Skeletal muscle tissue (tissue), 4 donors: ENCODE data around the gene TACR1. TPM values are rescaled to one million over a fixed set of nuclear protein-coding genes. Genes with fewer than 3 reads are reported as not detected.

Experiments
- H3K27ac ChIP-seq: one replicate; pipeline ENCODE4 v1.7.0; 2013; ENCODE audit warnings: mild to moderate bottlenecking, low read depth, low read length, inconsistent platforms
- H3K27me3 ChIP-seq, 3 donors: one replicate each; pipeline ENCODE4 v1.7.0; 2013; ENCODE audit warnings: low read length in 3 of 3; ENCODE audit not compliant: control insufficient read depth in 3 of 3, insufficient read depth in 3 of 3
- H3K36me3 ChIP-seq, 3 donors: one replicate each; pipeline ENCODE4 v1.7.0; 2013; ENCODE audit warnings: low read length in 3 of 3; ENCODE audit not compliant: control insufficient read depth in 3 of 3, insufficient read depth in 3 of 3
- H3K4me1 ChIP-seq, 3 donors: one replicate each; pipeline ENCODE4 v1.7.0; 2013; ENCODE audit warnings: low read length in 3 of 3, mild to moderate bottlenecking in 3 of 3; ENCODE audit not compliant: control insufficient read depth in 3 of 3, insufficient read depth in 3 of 3
- H3K4me3 ChIP-seq, 3 donors: one replicate each; pipeline ENCODE4 v1.7.0; 2013; ENCODE audit warnings: low read length in 3 of 3
- H3K9ac ChIP-seq, 3 donors: one replicate each; pipeline ENCODE4 v1.7.0; 2013; ENCODE audit warnings: low read length in 3 of 3, mild to moderate bottlenecking in 3 of 3, moderate library complexity in 2 of 3, low read depth in 1 of 3
- H3K9me3 ChIP-seq, 3 donors: one replicate each; pipeline ENCODE4 v1.7.0; 2013; ENCODE audit warnings: low read length in 3 of 3; ENCODE audit not compliant: control insufficient read depth in 3 of 3
- total RNA-seq: library from RNA; depleted of rRNA; stranded (reverse); fragments of >200 nt; gene quantifications from one replicate; pipeline ENCODE4 v1.2.3, GENCODE V29; 2014
- donor health status: Osteomylitis.

Gene TACR1
- total RNA-seq, 1 donor from 2014 or later: under 0.01 TPM

GRCh38 chr2:75074708-75075107, 124.6 kb downstream of the TACR1 start:
- no peaks in the 10 kb centered on the region for H3K36me3 ChIP-seq
- no peak overlapping the region for H3K9ac ChIP-seq
- H3K4me1 ChIP-seq: peaks cover 0 to 11% (median 9%) of the 10 kb centered on the region in 3 donors
- H3K27ac ChIP-seq: no peak overlapping the region
- no peak overlapping the region for H3K4me3 ChIP-seq
- no peaks in the 10 kb centered on the region for H3K27me3 ChIP-seq
- no peaks in the 10 kb centered on the region for H3K9me3 ChIP-seq

- Histone ChIP-seq H3K9ac (no peak overlapping the region), H3K4me1 (peaks cover 0 to 11% (median 9%) of the 10 kb centered on the region in 3 donors), H3K27ac (no peak overlapping the region), H3K27me3 (no peaks in the 10 kb centered on the region), H3K9me3 (no peaks in the 10 kb centered on the region), H3K4me3 (no peak overlapping the region), H3K36me3 (no peaks in the 10 kb centered on the region)
Measured at GRCh38 chr2:75074228-75074627, 125.1 kb downstream of the TACR1 start.

GRCh38 chr2:75071766-75072165, 127.6 kb downstream of the TACR1 start:
- Histone ChIP-seq H3K27me3 (no peaks in the 10 kb centered on the region), H3K36me3 (no peaks in the 10 kb centered on the region), H3K27ac (no peak overlapping the region), H3K9me3 (no peaks in the 10 kb centered on the region), H3K9ac (no peak overlapping the region), H3K4me3 (no peak overlapping the region), H3K4me1 (peaks cover 0 to 11% (median 9%) of the 10 kb centered on the region in 3 donors)

GRCh38 chr2:75068546-75068945, 130.8 kb downstream of the TACR1 start:
- H3K27me3 ChIP-seq: no peaks in the 10 kb centered on the region
- H3K4me1 ChIP-seq: no peaks in the 10 kb centered on the region
- no peaks in the 10 kb centered on the region for H3K36me3 ChIP-seq
- H3K9ac ChIP-seq: no peak overlapping the region
- no peak overlapping the region for H3K4me3 ChIP-seq
- no peaks in the 10 kb centered on the region for H3K9me3 ChIP-seq
- H3K27ac ChIP-seq: no peak overlapping the region

- Histone ChIP-seq H3K36me3 (no peaks in the 10 kb centered on the region), H3K4me3 (no peak overlapping the region), H3K4me1 (no peaks in the 10 kb centered on the region), H3K9ac (no peak overlapping the region), H3K9me3 (no peaks in the 10 kb centered on the region), H3K27ac (no peak overlapping the region), H3K27me3 (no peaks in the 10 kb centered on the region)
Measured at GRCh38 chr2:75067506-75067905, 131.8 kb downstream of the TACR1 start.

GRCh38 chr2:75066121-75066902, 133.0 kb downstream of the TACR1 start:
- no peak overlapping the region for H3K9ac ChIP-seq

GRCh38 chr2:75065402-75066008, 133.8 kb downstream of the TACR1 start:
- H3K9me3 ChIP-seq: no peaks in the 10 kb centered on the region
- no peak overlapping the region for H3K4me3 ChIP-seq
- H3K4me1 ChIP-seq: no peaks in the 10 kb centered on the region
- no peak overlapping the region for H3K9ac ChIP-seq
- H3K27me3 ChIP-seq: no peaks in the 10 kb centered on the region
- no peak overlapping the region for H3K27ac ChIP-seq
- H3K36me3 ChIP-seq: no peaks in the 10 kb centered on the region

More at GRCh38 chr2:75066121-75066902, 133.0 kb downstream of the TACR1 start:
- Histone ChIP-seq H3K36me3 (no peaks in the 10 kb centered on the region), H3K27ac (no peak overlapping the region), H3K4me3 (no peak overlapping the region), H3K9me3 (no peaks in the 10 kb centered on the region), H3K4me1 (no peaks in the 10 kb centered on the region), H3K27me3 (no peaks in the 10 kb centered on the region)

GRCh38 chr2:75064691-75065396, 134.5 kb downstream of the TACR1 start:
- Histone ChIP-seq H3K36me3 (no peaks in the 10 kb centered on the region), H3K27me3 (no peaks in the 10 kb centered on the region), H3K9me3 (no peaks in the 10 kb centered on the region), H3K27ac (no peak overlapping the region), H3K9ac (no peak overlapping the region), H3K4me1 (no peaks in the 10 kb centered on the region), H3K4me3 (no peak overlapping the region)

GRCh38 chr2:75063906-75064305, 135.4 kb downstream of the TACR1 start:
- Histone ChIP-seq H3K4me1 (no peaks in the 10 kb centered on the region), H3K27me3 (no peaks in the 10 kb centered on the region), H3K9me3 (no peaks in the 10 kb centered on the region), H3K4me3 (no peak overlapping the region), H3K36me3 (no peaks in the 10 kb centered on the region), H3K27ac (no peak overlapping the region), H3K9ac (no peak overlapping the region)

- Histone ChIP-seq H3K4me3 (no peak overlapping the region), H3K4me1 (no peaks in the 10 kb centered on the region), H3K36me3 (no peaks in the 10 kb centered on the region)
Measured at GRCh38 chr2:75058427-75058826, 140.9 kb downstream of the TACR1 start.

More at GRCh38 chr2:75058427-75058826, 140.9 kb downstream of the TACR1 start:
- Histone ChIP-seq H3K9ac (no peak overlapping the region), H3K27ac (no peak overlapping the region), H3K9me3 (no peaks in the 10 kb centered on the region), H3K27me3 (no peaks in the 10 kb centered on the region)
